Suprapubic skin (tissue), 4 donors: ENCODE data around the gene PI4K2B. TPM values are rescaled to one million over a fixed set of nuclear protein-coding genes. Genes with fewer than 3 reads are reported as not detected.
"Not testable (repeated sequence)": the region's sequence is repeated elsewhere in the genome, so short reads cannot be mapped to it uniquely, and the experiment has no call there.

Experiments
- DNase-seq, 2 donors: peaks; one replicate each; pipeline ENCODE4 v3.0.0-alpha.2; 2019; ENCODE audit warnings: low spot score in 2 of 2
- H3K27ac ChIP-seq: fragments of 200-600 bp; sonication (generic); one replicate; pipeline ENCODE4 v1.5.1; 2019
- H3K27me3 ChIP-seq: fragments of 200-600 bp; sonication (generic); one replicate; pipeline ENCODE4 v1.5.1; 2019
- H3K36me3 ChIP-seq: fragments of 200-600 bp; sonication (generic); one replicate; pipeline ENCODE4 v1.5.1; 2019
- H3K4me1 ChIP-seq: fragments of 200-600 bp; sonication (generic); one replicate; pipeline ENCODE4 v1.5.1; 2019
- H3K4me3 ChIP-seq: fragments of 200-600 bp; sonication (generic); one replicate; pipeline ENCODE4 v1.5.1; 2019; ENCODE audit warnings: mild to moderate bottlenecking
- H3K9me3 ChIP-seq: fragments of 200-600 bp; sonication (generic); one replicate; pipeline ENCODE4 v1.5.1; 2019
- EP300 ChIP-seq: sonication (generic); formaldehyde crosslinking; IDR thresholded peaks from one replicate; pipeline ENCODE4 v1.6.1; 2017; ENCODE audit warnings: antibody characterized with exemption
- POLR2A ChIP-seq, 2 donors: fragments of 450-650 bp; IDR thresholded peaks; one replicate each; pipeline ENCODE4 v1.6.1; 2017; ENCODE audit warnings: antibody characterized with exemption in 2 of 2, mild to moderate bottlenecking in 2 of 2, moderate library complexity in 2 of 2
- POLR2AphosphoS5 ChIP-seq, 3 donors: sonication (generic); formaldehyde crosslinking; IDR thresholded peaks; one replicate each; pipeline ENCODE4 v1.6.1; 2017; ENCODE audit warnings: antibody characterized with exemption in 3 of 3
- WGBS: methylation state at CpG from one replicate; pipeline ENCODE4 v1.1.5; 2018; 5-methylcytosine and 5-hydroxymethylcytosine counted together
- total RNA-seq, 4 donors: library from RNA; depleted of rRNA; stranded (reverse); fragments of >200 nt; gene quantifications; one replicate each; pipeline ENCODE4 v1.1.0, GENCODE V29; 2016
- TF ChIP-seq, protein P1 (sequence below), 2 donors: fragments of 200-600 bp in 1 of 2; fragments of 450-650 bp in 1 of 2; sonication (generic) in 1 of 2; IDR thresholded peaks; one replicate each; pipeline ENCODE4 v1.5.1; 2016 to 2019; ENCODE audit warnings: antibody characterized with exemption in 2 of 2, mild to moderate bottlenecking in 1 of 2, moderate library complexity in 1 of 2

Gene PI4K2B
- total RNA-seq, 4 donors from 2014 or later, result 13.2 to 21.2 (median 16.3) TPM

DNA sequence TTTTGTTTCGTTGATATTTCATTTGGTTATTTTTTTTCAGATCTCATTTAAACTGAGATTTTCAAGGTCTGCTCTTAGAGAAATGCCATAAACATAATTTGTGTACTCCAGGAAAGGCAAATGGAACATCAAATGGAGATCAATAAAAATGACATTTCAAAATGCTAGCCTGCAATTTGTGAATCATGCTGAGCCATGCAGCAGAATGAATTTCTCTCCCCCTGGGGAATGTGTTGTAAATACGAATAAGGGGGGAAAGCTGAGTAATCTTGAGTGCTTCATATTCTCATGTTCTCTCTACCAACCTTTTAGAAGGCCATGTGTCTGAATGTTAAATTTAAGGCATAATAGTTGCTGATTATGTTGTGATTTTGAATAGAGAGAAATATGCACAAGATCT, 86.5 kb downstream of the PI4K2B start:
- Histone ChIP-seq H3K27ac (no peak overlapping the region), H3K4me1 (no peaks in the 10 kb centered on the region), H3K4me3 (no peak overlapping the region), H3K36me3 (peaks cover 41% of the 10 kb centered on the region), H3K27me3 (no peaks in the 10 kb centered on the region), H3K9me3 (no peaks in the 10 kb centered on the region)
- TF ChIP-seq, protein P1, sequence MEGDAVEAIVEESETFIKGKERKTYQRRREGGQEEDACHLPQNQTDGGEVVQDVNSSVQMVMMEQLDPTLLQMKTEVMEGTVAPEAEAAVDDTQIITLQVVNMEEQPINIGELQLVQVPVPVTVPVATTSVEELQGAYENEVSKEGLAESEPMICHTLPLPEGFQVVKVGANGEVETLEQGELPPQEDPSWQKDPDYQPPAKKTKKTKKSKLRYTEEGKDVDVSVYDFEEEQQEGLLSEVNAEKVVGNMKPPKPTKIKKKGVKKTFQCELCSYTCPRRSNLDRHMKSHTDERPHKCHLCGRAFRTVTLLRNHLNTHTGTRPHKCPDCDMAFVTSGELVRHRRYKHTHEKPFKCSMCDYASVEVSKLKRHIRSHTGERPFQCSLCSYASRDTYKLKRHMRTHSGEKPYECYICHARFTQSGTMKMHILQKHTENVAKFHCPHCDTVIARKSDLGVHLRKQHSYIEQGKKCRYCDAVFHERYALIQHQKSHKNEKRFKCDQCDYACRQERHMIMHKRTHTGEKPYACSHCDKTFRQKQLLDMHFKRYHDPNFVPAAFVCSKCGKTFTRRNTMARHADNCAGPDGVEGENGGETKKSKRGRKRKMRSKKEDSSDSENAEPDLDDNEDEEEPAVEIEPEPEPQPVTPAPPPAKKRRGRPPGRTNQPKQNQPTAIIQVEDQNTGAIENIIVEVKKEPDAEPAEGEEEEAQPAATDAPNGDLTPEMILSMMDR (IDR thresholded peaks at IDR 0.05), result no peak
- TF ChIP-seq EP300, result no peak
- TF ChIP-seq POLR2AphosphoS5 (IDR thresholded peaks at IDR 0.05), result no peak
- WGBS, result 81% methylated on average over 2 of the region's 2 CpGs
- no peak for DNase-seq

DNA sequence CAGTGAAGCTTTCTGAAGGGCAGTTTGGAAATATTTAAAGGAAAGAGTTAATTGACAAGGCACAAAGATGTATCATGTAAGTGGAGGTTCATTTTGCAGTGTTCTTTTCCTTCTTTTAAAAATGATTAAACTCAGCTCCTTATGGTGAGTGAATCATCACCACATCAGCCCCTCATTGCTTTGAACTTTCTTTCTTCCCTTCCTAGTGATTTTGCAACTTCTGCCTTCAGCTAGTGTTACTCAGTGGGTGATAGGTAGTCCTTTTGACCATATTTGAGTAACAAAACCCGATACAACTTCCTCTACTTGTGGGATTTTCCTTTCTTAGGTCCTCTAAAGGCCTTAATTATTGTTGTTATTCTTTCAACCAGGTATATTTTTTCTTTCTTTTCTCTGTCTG, 86.9 kb downstream of the PI4K2B start:
- WGBS, result 79% methylated on average over 1 of the region's 1 CpG
- no peak for TF ChIP-seq POLR2AphosphoS5 (IDR thresholded peaks at IDR 0.05)
- TF ChIP-seq, protein P1 (IDR thresholded peaks at IDR 0.05), result no peak
- TF ChIP-seq POLR2A (IDR thresholded peaks at IDR 0.05), result no peak
- no peak for TF ChIP-seq EP300
- no peak for DNase-seq
- H3K27me3 ChIP-seq, result no peaks in the 10 kb centered on the region
- peaks cover 39% of the 10 kb centered on the region for H3K36me3 ChIP-seq
- no peak overlapping the region for H3K27ac ChIP-seq
- no peaks in the 10 kb centered on the region for H3K4me1 ChIP-seq
- no peaks in the 10 kb centered on the region for H3K9me3 ChIP-seq
- no peak overlapping the region for H3K4me3 ChIP-seq

DNA sequence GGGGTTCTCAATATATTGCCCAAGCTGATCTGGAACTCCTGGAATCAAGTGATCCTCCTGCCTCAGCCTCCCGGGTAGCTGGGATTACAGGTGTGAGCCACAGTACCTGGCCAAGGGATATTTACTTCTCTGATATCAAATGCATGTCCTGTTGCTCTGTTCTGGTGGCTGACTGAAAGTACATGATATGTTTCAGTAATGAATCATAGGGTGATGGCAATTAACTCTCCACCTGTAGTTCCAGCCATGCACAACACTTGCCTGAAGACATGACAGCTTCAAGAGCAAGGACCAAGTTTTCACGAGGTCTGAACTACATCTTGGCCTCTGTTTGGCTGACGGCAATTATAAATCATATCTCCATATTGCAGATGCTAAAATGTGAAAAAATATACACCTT, 87.9 kb downstream of the PI4K2B start:
- Histone ChIP-seq H3K27ac (no peak overlapping the region), H3K9me3 (no peaks in the 10 kb centered on the region), H3K4me1 (no peaks in the 10 kb centered on the region), H3K36me3 (peaks cover 31% of the 10 kb centered on the region), H3K27me3 (no peaks in the 10 kb centered on the region), H3K4me3 (no peak overlapping the region)
- DNase-seq, result no peak
- 76% methylated on average over 3 of the region's 3 CpGs for WGBS
- TF ChIP-seq, protein P1 (IDR thresholded peaks at IDR 0.05), result no peak
- TF ChIP-seq EP300, result no peak
- TF ChIP-seq POLR2A (IDR thresholded peaks at IDR 0.05), result no peak
- no peak for TF ChIP-seq POLR2AphosphoS5 (IDR thresholded peaks at IDR 0.05)

DNA sequence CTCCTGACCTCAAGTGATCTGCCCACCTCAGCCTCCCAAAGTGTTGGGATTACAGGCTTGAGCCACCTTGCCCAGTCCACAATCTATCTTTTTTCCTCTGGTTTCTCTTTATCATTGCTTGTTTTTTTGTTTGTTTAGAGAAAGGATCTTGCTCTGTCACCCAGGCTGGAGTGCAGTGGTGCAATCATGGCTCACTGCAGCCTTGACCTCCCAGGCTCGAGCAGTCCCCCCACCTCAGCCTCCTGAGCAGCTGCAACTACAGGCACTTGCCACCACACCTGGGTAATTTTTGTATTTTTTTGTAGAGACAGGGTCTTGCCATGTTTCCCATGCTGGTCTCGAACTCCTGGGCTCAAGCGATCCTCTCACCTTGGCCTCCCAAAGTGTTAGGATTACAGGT, 94.6 kb downstream of the PI4K2B start:
- H3K4me3 ChIP-seq, H3K36me3 ChIP-seq, DNase-seq, H3K9me3 ChIP-seq, H3K27ac ChIP-seq, H3K27me3 ChIP-seq, H3K4me1 ChIP-seq: not testable (repeated sequence)
- WGBS, result 97% methylated on average over 3 of the region's 3 CpGs

Other genes starting within 250 kb of the PI4K2B start
- under 1 TPM; 0.26 to 0.72 (median 0.50) TPM for gene LGI2, start 203.1 kb upstream of the PI4K2B start, total RNA-seq
- gene SEPSECS, start 73.6 kb upstream of the PI4K2B start, total RNA-seq, result 10 to 100 TPM in 2 of 4 donors, 1 to 10 TPM in 2; 4.2 to 21.8 (median 9.6) TPM
- 10 to 100 TPM in 2 of 4 donors, 1 to 10 TPM in 2; 7.2 to 20.0 (median 11.2) TPM for gene ZCCHC4, start 78.7 kb downstream of the PI4K2B start, total RNA-seq
- gene ANAPC4, start 143.2 kb downstream of the PI4K2B start, total RNA-seq, result 10 to 100 TPM; 16.9 to 72.1 (median 21.1) TPM